ENCODE results near the gene RAE1.

- no peak for TF ChIP-seq POLR2A (IDR thresholded peaks at IDR 0.05)
- no peak for TF ChIP-seq CTCF (IDR thresholded peaks at IDR 0.05)
These were observed 24.0 kb downstream of the RAE1 start for GRCh38 chr20:57374931-57375651.
